ENCODE measurements around the gene CA12. TPM values are rescaled to one million over a fixed set of nuclear protein-coding genes. Genes with fewer than 3 reads are reported as not detected.

Gene CA12
- total RNA-seq, 1 experiment from 2014 or later: 0.97 TPM

Other genes starting within 250 kb of the CA12 start
- gene RPS27L, start 224.4 kb downstream of the CA12 start, total RNA-seq (2021): 64.2 and 65.6 TPM in 2 replicates
- gene RAB8B, start 192.2 kb downstream of the CA12 start, total RNA-seq (2021): 29.1 and 34.3 TPM in 2 replicates
- 6.2 and 8.1 TPM in 2 replicates for gene APH1B, start 104.2 kb downstream of the CA12 start, total RNA-seq (2021)
- 65.3 and 76.7 TPM in 2 replicates for gene USP3, start 122.7 kb upstream of the CA12 start, total RNA-seq (2021)
- gene FBXL22, start 215.5 kb upstream of the CA12 start, total RNA-seq (2021): 0.24 and 0.52 TPM in 2 replicates

All from A673 (cell line).